ENCODE measurements around the gene SYCP2. TPM values are rescaled to one million over a fixed set of nuclear protein-coding genes. Genes with fewer than 3 reads are reported as not detected.
A peak's percentile ranks its signal among the peaks of the same experiment; 100 is the strongest.

Gene SYCP2
- total RNA-seq, 1 donor from 2014 or later, result 4.1 TPM

GRCh38 chr20:59848182-59848581 lies 85.3 kb downstream of the SYCP2 start:
- FAIRE-seq, result no peak
- DNase-seq (ENCODE audit: low spot score in 2 of 2), result no peak

GRCh38 chr20:59845472-59845871 lies 88.0 kb downstream of the SYCP2 start:
- FAIRE-seq, result no peak

GRCh38 chr20:59839400-59839799 lies 94.0 kb downstream of the SYCP2 start:
- DNase-seq (ENCODE audit: low spot score in 2 of 2), result no peak
- no peak for FAIRE-seq

More at GRCh38 chr20:59845472-59845871, 88.0 kb downstream of the SYCP2 start:
- no peak for DNase-seq (ENCODE audit: low spot score in 2 of 2)

DNA sequence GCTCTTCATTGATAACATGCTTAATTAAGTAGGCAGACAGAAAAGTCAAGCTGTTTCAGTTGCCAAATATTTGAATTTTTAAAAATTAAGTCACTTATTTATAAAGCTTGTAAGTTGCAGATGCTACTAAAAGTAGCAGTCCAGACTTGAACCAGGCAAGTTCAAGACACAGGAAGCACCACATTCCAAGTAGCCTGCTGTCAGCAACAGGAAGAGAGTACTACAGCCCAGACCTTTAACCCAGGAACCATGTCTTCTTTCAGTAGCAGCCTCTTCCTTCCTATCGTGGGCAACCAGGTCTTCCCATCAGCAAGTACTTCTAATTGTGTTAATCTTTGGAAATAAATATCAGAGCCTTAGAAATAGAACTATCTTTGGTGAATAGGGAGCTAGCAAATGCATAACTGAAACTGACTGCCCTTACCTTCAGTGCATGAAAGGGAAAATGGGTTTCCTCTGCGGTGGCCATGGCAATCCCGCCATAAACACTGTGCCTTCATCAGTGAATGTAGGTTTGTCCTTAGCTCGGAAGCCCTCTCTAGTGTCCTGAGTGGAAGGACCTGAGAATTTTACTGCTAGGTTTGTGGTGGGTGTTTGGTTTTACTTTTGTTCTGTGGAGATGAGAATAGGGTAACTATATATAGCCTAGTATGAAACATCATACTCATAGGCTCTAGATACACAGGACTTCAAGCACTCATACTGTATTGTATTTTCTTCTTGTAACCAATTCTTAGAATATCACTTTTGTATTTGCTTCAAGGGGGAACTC lies 95.6 kb downstream of the SYCP2 start:
- no peak for FAIRE-seq

GRCh38 chr20:59836767-59837166 lies 96.7 kb downstream of the SYCP2 start:
- DNase-seq (ENCODE audit: low spot score in 2 of 2) (no peak), FAIRE-seq (no peak)

More for the DNA sequence above, 95.6 kb downstream of the SYCP2 start:
- DNase-seq (ENCODE audit: low spot score in 2 of 2), result no peak

DNA sequence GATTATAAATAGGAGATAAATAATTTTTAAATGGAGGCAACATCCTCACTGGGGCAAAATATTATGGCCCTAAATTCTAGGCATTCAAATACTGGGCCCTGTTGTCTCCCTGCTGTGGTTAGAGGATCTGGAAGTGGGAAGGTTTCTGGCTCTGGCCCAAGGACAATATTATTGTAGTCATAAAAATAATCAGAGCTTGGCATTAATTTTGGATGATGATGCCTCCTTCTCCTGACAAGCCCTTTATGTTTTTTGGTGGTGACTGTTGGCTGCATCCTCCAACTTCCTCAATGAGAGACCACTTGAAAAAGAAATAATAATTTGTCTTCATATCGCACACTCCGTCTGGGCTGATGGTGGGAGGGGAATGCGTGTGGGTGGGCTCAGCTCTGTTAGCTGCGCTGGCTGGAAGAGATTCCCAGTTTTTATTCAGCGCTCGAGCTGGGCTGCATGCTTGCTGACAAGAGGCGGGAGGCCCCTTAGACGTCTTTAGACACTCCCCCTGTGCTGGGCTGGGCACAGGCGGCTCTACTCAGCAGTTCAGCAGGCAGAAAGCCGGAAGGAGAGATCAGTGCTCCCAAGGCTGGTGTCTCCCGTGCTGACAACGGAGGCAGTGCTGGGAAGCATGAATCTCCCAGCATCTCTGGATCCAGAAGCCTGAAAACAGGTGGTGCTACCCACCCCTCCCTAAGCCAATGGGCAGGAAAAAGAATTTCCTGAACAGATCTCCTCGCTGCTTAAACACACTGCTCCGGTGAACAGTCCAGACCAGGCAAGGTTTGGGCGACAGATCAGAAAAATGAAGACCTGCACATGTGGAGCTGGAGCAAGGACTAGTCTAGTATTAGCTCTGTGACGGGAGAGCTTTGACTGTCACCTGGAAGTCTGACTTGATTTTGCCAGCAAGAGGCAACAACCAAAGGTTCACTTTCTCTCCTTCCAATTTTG lies 97.7 kb downstream of the SYCP2 start:
- DNase-seq (ENCODE audit: low spot score in 2 of 2) (no peak), FAIRE-seq (no peak)

GRCh38 chr20:59835057-59835447 lies 98.4 kb downstream of the SYCP2 start:
- DNase-seq (ENCODE audit: low spot score in 2 of 2), result no peak
- no peak for FAIRE-seq

- DNase-seq (ENCODE audit: low spot score in 2 of 2), result no peak
- FAIRE-seq, result no peak
Observed at GRCh38 chr20:59832406-59833363, 100.8 kb downstream of the SYCP2 start.

DNA sequence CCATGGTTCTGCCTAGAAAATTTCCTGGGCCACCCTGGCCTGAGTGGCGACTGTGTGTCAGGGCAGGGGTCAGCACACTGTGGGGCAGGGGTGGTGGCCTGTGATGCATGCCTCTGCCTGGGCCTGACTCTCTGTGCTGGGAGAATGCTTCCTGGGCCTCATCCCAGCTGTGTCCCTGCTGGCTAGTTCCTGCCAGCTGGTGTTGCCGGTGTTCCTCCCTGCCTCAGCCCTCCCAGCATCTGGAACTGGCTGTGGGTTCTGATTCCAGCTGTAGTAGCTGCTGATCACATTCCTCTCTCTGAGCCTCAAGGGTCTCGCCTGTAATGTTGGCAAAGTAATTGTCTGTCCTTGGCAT lies 101.5 kb downstream of the SYCP2 start:
- DNase-seq (ENCODE audit: low spot score in 2 of 2) (no peak), FAIRE-seq (no peak)

DNA sequence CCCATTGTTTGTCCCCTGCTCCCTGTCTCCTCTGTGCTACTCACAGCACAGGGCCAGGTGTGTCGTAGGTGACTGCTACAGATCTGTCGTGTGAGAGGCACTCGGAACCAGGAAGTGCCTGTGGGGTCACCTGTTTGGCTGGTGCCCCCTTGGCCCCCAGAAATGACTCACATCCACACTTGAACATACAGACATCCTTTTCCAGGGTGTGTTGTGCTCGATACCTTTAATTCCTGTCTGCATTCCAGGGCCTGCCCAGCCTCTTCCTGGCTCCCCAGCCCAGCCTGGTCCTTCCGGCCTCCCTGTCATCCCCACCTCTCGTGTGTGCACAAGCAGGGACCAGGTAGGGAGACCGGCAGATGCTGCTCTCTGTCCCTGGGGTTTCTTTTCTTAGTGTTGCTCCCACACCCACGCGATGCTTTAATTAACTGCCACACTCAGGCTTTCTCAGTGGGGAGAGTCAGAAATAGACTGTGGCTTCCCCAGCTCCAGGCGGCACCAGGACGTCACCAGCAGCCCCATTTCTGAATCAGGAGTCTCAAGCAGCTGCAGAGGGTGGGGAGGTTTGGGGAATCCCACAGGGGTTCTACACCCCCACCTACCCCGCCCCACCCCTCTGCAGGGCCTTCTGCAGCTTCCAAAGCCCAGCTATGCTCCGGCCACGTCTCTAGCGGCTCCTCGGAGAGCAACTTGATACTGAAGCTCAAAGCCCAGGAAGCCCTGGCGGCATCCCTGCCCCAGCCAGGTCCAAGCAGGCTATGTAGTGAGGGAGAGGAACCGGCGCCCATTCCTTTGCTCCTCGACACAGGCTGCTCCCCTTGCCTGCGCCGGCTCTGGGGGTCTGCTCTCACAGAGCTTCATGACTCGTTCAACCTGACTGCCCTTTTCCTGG lies 102.2 kb downstream of the SYCP2 start:
- no peak for FAIRE-seq
- DNase-seq (ENCODE audit: low spot score in 2 of 2), result no peak

GRCh38 chr20:59830665-59831023 lies 102.8 kb downstream of the SYCP2 start:
- FAIRE-seq, result no peak
- DNase-seq (ENCODE audit: low spot score in 2 of 2), result no peak

GRCh38 chr20:59829786-59830664 lies 103.4 kb downstream of the SYCP2 start:
- DNase-seq (ENCODE audit: low spot score in 2 of 2) (no peak), FAIRE-seq (no peak)

DNA sequence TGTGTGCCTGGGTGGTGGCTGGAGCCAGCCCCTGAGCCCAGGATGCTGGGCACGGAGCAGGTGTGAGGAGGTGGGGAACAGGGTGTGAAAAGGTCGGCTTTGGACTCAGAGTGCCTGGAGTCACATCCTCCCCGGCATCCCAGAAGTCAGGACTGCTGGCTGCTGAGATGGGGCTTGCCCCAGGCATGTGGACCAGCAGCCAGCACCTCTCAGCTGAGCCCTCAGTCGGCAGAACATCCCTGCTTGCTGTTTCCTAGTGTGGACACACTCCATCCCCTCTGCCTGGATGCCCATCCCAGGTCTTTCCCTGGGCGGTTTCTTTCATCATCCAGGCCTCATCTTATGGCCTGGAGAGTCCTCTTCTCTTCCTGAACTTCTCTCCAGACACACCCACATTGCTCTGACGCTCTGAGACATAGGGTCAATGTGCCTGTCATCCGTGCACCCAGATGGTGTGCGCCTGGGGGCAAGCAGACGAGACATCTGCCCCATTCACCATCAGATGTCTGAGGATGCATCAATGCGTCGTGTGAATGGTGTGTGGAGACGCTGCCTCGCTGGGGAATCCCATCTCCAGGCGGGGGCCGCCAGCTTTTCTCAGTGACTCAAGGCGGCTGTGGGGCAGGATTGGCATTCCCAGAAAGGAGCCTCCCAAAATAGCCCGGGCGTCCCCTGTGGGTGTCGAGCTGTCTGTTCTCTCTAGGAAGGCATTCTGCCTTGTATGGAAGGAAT lies 104.2 kb downstream of the SYCP2 start:
- DNase-seq (ENCODE audit: low spot score in 2 of 2) (peak in 1 of 2 donors; percentile 58), FAIRE-seq (no peak)

DNA sequence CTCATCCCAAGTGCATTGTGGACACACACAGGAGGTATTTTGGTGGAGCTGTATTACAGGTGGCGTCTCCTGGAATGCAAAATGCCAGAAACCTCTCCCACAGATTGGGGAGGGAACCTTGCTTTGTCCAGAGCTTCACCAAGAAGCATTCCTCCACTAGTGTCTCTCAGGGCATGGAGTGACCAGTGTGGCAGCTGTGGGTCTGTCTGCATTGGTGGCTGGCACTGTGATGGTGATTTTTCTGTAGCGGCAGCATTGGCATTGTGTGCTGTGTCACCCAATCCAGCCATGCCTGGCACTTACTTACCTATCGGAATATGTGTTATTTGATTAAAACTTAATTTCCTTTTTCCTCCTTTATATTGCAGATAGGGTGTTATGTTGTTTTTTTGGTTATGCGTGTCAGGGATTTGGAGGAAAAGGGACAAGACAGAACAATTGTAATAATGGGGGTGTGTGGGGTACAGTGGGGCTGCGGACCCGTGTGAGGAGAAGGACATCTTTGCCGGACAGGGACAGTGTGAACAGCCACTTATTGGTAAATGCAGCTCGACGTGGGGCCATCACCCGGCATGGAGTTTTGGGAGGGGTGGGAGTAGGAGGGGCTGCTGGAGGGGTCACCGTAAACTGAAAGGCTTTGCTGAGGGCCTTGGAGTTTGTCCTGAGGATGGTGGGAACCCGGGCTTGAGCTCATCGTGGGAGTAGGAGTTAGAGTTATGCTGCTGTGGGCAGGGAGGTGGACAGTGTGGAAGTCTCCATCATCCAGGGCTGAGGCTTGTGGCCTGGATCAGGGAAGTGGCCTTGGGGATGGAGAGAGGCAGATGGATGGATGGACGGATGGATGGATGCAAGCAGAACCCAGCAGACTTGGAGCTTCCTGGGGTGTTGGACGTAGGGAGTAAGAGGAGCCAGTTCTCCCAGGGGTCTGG lies 105.0 kb downstream of the SYCP2 start:
- no peak for FAIRE-seq

DNA sequence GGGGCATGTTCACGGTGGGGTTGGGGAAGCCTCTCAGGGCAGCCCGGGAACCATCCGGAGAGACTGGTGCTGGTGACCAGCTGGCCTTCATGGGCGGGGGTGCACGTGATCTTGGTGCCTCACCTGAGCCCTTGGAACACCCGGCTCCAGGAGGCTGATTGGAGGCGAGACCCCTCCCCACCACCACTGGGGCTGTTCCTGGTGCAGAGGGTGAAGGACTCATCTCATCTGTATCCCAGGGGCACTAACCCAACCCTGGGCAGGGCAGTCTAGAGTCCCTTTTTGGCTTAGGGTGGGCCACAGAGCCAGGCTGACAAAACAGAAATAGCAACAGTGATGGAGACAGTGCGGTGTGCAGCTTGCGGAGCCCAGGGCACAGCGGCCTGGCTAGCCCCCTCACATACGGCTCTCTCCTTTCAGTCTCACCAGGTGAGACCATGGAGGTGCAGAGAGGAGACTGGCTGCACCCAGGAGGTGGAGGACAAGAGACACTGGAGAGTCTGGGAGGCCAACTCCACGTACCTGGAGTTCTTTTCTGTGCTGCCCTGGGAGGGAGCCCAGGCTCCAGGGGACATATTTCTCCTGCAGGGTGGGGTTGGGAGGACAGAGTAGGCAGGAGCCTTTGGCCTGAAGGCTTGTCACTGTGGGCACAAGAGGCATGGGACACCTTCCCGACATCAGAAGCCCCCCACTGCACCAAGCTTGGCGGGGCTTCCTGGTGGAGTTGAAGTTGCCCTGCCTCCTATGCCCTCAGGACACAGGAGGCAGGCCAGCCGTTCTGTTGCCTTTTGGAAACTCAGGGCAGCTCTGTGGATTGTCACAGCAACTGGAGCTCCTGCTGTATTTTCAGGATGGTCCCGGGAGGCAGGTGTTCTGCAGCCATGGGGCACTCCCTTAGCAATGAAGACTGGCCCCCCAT lies 106.0 kb downstream of the SYCP2 start:
- DNase-seq (ENCODE audit: low spot score in 2 of 2), result no peak
- no peak for FAIRE-seq

More for the DNA sequence above, 105.0 kb downstream of the SYCP2 start:
- no peak for DNase-seq (ENCODE audit: low spot score in 2 of 2)
